UCSD-AML1 (cell line): ENCODE results near the gene ALOX5.

Source experiments
- DNase-seq: peaks from one replicate; lab custom pipeline; 2025; ENCODE audit not compliant: unreplicated experiment; lab: John Stamatoyannopoulos, UW

ALOX5 gene

DNA sequence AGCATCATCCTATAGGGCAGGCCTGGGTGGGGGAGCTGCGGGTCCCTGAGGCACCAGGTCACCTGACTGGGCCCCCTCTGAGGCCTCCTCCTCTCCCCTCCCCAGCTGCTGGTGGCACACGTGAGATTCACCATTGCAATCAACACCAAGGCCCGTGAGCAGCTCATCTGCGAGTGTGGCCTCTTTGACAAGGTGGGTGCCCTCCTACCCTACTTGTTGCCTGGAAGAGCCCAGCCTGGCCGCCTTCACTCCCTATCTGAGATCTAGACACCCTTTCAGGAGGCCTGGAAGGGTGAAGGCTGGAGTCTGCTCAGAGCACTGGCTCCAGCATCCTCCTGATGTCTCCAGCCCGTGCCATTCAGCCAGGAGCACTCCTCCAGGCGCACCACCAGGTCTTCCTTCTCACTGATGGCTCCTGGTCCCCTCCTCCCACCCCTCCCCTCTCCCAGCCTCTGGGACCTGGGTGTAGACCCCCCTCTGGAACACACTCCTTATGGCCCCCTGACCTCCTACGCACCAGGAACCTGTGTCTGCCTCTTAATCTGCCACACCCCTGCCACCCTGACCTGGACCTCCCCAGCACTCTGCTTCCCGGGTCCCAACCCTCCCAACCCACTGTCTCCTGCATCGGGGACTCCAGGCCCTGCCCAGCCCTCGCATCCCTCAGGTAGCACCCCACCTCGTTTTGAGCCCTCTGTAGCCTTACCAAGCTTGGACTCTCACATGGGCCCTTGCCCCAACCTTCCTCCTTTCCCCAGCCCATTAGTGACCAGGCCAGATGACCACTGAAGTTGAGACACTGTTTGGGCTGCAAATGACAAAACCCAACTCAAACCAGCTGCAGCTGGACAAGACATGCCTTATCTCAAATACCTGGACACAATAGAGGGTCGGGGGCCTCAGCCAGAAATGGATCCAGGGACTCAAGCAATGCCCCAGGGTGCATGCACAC lies 67.5 kb downstream of the ALOX5 start:
- no peak for DNase-seq

DNA sequence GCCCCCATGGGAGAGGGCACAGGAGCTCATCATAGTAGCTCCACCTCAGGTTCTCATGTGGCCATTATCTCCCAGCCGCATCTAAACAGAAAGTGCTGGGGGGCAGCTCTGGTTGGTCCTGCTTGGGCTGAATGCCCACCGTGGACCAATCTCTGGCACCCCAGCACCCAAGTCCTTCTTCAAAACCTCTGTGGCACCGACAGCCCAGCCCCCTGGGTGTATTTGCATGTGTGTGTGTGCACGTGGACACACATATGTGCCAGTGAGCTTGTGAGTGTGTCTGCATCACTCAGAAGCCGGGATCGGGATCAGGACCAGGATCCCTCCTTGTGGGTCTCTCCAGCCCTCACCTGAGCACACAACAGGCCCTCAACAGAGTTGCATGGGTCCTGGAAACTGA lies 68.2 kb downstream of the ALOX5 start:
- no peak for DNase-seq

DNA sequence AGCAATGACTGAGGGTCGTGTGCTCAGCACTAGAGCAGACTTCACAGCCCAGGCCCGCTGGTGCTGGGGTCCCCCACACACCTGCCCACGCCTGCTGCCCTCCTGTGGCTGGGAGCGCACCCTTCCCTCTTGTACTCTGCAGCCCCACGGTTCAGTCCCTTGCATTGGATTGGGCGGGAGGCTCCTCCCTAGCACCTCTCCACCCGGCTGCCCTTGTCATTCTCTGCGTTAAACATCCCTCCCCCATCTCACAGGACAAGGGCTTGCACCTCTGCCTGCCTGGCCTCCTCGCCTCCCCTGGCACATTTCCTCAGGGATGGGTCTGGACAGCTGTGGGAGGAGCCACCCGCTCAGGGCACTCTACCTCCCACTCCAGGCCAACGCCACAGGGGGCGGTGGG lies 68.6 kb downstream of the ALOX5 start:
- no peak for DNase-seq

DNA sequence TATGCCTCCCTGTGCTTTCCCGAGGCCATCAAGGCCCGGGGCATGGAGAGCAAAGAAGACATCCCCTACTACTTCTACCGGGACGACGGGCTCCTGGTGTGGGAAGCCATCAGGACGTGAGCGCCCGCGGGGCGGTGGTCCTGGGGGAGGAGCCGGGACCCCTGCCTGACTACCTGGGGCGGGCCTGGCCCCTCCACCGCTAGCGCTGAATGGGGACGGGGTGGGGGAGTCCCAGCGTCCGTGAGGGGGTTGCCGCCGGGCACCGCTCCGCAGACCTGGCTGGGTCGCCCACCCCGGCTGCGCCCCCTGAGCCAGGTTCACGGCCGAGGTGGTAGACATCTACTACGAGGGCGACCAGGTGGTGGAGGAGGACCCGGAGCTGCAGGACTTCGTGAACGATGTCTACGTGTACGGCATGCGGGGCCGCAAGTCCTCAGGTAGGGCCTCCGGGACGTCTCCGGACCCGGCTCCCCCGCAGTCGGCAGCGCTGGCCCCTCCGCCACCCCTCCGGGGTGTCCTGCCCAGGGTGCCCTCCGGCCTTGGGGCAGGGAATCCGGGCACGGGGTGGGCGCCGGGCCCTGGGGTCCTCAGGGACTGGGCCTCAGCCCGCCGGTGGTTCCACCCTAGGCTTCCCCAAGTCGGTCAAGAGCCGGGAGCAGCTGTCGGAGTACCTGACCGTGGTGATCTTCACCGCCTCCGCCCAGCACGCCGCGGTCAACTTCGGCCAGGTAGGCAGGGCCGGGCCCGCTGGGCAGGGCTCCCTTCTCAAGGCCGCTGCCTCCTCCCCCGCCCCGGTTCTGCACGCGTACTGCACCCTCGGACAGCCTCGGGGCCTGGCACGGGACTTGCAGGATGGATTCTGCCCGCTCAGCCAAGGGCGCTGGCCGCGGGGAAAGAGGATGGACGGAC lies 69.3 kb downstream of the ALOX5 start:
- no peak for DNase-seq

DNA sequence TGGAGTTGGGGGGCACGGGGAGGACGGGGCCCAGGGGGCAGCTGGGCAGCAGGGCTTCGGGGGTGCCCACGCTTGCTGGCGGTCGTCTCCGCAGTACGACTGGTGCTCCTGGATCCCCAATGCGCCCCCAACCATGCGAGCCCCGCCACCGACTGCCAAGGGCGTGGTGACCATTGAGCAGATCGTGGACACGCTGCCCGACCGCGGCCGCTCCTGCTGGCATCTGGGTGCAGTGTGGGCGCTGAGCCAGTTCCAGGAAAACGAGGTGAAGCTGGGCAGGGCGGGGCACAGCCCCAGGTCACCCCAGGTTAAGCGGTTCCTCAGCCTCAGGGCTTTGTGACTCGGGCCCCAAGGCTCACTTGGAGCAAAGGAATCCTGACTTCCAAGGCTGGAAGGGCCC lies 70.0 kb downstream of the ALOX5 start:
- DNase-seq: no peak

DNA sequence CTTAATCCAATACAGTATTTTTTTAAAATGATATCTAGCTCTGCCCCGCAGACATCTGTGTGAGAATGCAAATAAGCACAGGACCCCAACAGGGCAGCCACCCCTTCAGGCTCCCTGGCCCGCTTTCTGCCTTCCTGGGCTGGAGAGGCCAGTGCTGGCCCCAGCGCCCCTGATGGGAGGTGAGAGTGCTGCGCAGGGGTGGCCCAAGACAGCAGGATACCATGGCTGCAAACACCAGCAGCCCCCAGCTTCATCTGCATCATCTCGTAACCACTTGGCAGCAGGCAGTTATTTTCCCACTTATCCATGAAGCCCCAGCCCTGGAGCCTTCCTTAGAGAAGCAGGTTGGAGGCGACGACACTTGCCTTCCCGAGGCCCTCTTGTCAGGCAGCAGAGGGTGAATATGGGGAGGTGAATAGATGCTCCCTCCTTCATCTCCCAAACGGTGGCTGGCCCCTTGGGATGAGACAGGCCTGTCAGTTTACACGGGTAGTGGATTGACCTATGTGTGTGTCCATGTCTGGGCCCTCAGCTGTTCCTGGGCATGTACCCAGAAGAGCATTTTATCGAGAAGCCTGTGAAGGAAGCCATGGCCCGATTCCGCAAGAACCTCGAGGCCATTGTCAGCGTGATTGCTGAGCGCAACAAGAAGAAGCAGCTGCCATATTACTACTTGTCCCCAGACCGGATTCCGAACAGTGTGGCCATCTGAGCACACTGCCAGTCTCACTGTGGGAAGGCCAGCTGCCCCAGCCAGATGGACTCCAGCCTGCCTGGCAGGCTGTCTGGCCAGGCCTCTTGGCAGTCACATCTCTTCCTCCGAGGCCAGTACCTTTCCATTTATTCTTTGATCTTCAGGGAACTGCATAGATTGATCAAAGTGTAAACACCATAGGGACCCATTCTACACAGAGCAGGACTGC lies 71.2 kb downstream of the ALOX5 start:
- no peak for DNase-seq

DNA sequence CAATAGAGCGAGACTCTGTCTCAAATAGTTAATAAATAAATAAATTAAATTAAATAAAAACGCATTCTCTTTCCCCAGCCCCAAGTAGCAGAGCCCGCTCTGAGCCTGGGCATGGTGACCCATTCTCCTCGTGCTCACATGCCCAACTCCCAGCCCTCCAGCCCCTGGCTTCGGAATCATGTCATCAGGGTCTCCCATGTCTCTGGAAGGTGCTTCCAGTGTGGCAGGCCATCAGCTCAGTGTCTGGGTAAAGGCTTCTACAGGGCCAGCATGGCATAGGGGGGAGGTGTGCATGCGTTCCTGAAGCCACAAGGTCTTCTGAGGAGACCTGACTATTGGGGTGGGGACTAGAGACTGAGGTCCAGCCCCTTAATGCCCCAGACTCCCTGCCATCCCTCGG lies 72.8 kb downstream of the ALOX5 start:
- no peak for DNase-seq

DNA sequence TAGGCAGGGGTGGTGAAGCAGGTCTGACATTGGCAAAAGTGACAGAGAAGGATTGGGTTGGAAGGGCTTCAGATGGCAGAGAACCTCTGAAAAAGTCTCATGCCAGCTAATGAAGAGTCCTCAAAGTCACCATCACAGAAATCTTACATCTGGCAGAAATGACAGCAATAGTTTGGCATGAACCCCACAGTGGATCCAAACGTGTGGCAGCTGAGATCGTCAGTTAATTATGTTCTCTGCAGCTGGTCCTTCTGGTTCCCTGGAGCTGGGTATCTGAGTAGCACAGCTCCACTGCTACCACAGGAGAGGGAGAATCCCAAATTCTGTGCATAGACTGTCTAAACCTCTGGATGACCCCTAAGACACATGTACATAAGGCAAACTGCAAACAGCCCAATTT lies 73.4 kb downstream of the ALOX5 start:
- no peak for DNase-seq

DNA sequence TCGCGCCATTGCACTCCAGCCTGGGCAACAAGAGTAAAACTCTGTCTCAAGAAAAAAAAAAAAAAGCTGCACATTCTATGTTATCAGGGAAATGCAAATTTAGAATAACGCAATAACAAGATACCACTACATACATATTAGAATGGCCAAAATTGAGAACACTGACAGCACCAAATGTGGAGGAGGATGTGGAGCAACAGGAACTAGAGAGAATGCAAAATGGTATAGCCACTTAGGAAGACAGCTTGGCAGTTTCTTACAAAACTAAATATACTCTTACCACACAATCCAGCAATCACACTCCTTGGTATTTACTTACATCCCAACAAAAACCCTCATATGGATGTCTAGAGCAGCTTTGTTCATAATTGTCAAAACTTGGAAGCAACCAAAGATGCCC lies 76.8 kb downstream of the ALOX5 start:
- DNase-seq: no peak

DNA sequence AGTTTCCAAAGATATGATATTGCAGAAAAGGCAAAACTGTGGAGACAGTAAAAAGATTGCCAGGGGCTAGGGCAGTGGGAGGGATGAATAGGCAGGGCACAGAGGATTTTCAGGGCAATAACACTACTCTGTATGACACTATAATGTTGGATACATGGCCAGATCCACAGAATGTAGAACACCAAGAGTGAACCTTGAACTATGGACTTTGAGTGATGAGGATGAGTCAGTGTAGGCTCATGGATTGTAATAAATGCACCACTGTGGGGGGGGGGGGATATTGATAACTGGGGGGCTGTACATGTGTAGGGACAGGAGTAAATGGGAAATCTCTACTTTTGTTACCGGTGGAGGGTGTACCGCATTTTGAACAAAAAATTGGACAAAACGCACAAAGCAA lies 77.4 kb downstream of the ALOX5 start:
- DNase-seq: no peak

DNA sequence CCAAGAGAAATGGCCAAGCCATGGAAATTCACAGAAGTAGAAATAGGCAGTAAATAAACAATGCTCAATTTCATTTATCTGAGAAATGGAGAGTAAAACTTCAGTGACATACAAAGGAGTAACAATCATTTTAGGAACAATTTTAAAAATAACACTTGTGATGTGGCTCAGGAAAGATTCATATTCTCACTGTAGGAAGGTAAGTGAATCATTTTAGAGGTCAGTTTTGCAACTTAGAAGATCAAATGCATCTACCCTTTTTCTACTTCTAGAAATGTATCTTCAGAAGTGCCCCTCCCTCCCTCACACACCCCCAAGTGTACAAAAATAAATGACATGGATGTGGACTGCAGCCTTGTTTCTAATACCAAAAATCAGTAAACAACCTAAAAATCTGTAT lies 78.3 kb downstream of the ALOX5 start:
- DNase-seq: no peak

DNA sequence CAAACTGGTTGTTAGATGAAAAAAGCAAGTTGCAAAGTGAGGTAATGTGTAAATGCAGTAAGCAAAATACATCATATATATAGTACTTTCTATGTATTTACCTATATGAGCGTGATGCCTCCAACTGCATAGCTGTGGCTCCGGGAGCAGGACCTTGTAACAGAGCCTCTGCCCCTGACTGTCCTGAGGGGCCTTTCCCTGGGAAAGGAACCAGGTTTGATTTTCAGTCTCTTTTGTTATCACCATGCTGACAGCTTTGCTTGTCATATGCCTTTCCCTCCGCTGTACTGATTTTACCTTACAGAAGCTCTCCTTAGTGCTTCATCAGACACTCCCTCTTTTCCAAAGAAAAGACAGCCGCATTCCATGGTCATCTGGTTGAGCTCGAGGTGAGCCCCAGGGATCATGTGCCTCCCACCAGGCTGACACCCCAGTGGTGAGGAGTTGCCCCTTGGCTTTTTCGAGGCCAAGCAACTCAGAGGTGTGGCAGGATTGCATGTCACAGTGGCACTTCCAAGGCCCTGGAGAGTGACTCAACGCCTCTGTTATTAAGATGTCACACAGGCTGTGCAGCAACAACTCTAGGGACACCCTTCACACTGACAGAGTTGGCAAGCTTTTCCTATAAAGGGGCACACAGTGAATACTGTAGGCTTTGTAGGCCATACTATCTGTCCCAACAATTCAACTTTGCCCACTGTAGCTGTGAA lies 78.9 kb downstream of the ALOX5 start:
- DNase-seq: no peak

DNA sequence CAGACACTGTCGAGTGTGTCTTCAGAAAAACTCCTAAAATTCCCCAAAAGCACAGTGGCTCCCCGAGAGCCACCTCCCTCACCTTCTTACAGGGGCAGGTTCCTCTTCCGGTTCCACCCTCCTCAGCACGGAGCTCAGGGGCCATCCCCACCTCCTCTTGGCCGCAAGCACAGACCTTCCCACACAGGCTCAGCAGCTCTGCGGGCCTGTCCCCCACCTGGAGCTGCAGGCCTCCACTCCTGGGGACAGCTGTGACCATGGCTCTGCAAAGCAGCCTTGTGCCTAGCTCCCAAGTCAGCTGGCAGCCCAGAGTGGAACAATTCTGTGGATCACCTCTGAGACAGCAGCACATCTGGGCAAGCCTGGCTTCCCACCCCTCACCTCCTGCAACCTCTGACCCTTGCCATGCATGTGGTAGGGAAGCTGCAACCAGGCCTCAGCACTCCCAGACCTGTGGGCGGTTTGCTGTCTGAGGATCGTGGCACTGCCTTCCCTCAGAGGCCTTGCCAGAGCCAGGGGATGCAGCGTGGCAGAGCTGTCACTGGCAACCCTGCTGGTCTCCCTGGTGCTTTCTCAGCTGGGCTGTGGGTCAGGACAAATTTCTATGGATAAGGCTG lies 79.7 kb downstream of the ALOX5 start:
- no peak for DNase-seq

DNA sequence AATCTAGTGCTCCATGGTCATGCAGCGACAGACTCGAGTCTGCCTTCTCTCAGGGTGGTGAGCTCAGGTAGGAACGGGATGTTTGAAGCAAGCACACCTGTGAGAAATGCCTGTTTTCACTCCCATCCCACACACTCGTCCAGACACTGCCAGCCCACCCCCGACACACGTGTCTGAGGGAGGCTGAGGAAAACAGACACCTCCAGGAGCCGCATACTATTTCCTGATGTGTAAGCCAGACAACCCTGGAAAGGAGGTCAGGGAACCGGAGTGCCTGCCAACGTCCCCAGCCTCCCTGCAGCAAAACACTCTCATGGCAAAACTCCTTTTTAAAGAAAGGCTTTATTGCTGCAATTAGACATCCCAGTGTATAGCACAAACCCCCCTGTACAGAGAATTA lies 80.2 kb downstream of the ALOX5 start:
- DNase-seq: no peak

DNA sequence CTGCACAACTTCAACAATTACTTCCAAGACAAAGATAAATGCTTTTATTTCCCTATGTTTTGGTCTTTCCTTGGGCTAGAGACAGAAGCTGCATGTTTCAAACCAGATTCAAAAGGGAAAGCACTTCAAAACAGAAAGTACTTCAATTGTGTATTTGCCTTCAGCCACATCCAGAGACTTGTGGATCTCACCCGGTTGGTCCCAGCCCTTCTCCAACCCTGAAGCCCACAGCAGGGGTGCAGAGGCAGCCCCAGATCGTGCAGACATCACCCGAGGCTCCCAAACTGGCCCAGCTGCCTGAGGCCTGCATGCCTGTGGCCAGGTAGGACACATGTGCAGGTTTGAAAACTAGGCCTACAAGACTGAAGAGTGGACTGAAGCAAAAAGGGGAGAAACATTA lies 80.8 kb downstream of the ALOX5 start:
- no peak for DNase-seq

DNA sequence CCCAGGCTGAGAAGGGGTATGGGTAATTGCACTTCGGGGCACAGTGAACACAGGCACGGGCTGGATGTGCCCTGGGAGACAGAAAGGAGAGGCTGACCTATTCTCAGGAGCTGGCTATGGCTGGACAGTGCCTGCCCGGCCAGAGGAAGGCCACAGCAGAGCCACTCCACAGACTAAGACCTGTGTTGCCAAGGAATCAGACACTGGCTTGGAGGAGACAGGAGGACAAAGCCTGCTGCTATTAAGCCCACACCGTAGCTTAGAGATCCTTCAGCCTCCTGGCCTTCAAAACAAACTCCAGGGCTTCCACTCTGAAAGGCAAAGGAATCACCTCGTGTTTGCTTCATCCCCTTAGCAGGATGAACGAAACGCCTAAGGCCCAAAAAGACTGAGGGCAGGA lies 82.2 kb downstream of the ALOX5 start:
- DNase-seq: no peak

DNA sequence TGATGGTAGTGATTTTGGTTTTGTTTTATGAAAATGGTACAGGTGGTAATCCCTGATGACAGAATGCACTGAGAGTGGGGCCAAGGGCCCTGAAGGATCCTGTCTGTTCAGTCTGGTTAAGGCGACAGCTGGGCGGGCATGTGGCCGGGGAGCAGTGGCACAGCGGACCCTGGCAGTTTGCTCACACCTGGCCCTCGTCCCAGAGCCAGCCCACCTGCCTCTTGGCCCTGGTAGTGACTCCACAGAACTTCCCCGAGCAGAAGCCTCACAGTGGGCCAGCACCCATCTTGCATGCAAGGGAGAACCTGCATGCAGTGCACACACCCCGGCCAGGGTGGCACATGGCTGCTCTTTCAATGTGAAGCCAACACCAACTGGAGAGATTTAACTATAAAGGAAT lies 82.8 kb downstream of the ALOX5 start:
- DNase-seq: no peak

DNA sequence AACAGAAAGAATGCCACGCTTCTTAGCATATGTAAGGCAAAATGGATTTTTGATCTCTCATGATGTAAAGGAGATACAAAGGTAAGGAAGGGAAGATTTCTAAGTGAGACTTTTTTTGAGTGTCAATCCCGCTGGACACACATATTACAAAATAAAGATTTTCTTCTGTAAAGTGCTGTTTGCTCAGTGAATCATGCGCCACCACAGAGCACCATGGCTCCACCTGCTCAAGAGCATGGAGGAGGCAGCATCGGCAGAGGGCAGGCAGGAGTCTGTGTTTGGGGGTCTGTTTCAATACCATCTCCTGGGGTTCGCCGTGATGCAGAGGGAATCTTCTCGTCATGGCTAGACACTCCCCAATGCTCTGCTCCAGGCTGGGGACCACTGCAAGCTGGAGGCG lies 83.5 kb downstream of the ALOX5 start:
- DNase-seq: no peak

DNA sequence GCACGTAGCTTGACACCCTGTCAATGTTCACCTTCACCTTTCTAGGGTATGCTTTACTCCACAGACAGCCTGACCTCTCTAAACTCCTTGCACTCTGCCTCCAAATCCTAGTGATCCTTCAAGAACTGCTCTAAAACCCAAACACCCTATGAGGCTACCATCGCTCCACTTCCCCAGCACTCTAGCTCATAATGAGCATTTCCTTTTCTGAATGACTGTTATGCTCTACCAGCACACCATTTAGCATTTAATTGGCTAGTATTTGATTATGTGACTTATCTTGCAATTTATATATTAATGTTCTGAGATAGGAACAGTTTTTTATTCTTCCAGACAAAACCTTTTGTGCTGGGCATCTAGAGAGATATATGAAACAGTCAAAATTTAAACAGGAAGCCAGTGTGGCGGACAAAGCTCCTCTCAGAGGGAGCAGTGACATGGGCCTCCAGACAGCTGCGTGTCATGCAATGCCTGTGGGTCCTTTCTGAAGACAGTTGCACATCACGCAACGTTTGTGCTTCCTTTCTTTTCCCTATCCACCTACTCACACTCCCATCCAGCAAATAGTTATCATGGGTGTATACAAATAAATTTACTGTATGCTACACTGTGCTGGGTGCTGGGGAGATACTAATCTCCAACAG lies 86.3 kb downstream of the ALOX5 start:
- no peak for DNase-seq
